NCI-H128 (cell line): ENCODE measurements around the gene FZD8.
"Not testable (repeated sequence)": the region's sequence is repeated elsewhere in the genome, so short reads cannot be mapped to it uniquely, and the experiment has no call there.

Source experiments
- DNase-seq: peaks from one replicate; lab custom pipeline; 2025; ENCODE audit not compliant: unreplicated experiment; lab: John Stamatoyannopoulos, UW

The FZD8 gene

DNA sequence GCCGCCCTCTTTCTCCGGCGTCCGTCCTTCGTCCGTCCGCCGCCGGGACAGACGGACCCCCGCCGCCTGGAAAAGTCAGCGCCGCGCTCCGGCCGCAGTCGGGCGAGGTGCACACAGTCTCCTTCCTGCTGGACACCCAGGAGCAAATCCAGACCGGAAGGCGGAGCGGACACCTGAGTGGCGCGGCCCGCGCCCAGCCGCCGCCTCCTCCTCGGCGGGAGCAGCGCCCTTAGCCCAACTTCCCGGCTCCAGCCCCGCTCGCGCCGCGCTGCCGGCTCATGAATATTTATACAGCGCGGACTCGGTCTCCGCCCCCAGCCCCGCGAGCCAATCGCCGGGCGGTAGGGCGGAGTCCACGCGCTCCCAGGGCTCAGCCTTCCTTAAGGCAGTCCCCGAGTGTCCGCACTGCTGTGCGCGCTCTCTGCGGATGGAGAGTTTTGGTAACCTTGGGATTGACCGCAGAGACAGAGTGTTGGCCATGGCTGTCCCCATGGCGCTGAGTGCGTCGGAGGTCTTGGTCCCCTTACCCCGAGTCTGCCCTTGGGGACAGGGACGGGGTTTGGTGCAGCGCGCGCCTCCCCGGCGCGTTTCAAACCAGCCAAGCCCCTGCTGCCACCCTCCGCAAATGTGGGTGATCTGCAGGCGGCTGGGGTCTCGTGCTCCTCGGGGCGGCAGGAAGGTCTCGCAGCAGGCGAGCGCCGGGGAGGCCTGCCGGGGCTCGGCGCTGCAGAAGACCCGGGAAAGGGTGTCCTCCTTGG lies at the start of gene FZD8:
FZD8 (minus strand) TSS at position 262 of the 758 bp plus-strand sequence. CDS start 867 bp downstream, outside the sequence.
- peak; percentile 64 for DNase-seq

GRCh38 chr10:35691522-35692236 lies 49.6 kb upstream of the FZD8 start:
- no peak for DNase-seq

DNA sequence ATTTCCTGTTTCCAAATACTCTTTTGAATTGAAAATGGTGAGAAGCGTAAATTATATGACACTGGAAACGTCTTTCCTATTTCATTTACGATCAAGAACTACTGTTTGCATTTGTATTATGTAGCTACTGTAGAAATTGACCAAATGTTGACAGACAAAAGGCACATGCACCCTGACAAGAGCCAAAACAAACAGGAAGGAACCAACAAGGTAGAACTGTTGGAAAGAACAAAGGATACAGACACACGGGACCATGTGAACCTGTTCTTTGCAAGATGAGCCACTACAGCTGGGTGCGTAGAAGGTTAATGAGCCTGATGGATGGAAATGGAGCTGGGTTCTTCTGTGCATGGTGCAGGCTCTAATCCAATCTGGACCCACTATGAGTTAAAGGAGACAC lies 48.4 kb upstream of the FZD8 start:
- no peak for DNase-seq

DNA sequence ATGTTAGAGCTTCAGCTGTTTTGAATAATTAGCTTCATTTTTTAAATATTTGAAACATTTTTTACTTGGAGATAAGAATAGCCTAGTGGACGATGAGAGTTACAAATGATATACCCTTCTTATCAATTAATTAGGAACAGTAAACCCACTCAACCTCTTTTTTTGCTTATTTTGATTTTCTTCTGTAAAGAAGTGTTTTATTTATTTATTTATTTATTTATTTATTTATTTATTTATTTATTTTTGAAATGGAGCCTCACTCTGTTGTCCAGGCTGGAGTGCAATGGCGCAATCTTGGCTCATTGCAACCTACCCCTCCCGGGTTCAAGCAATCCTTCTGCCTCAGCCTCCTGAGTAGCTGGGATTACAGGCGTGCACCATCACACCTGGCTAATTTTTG lies 43.8 kb upstream of the FZD8 start:
- not testable (repeated sequence) for DNase-seq

- DNase-seq, result no peak
Observed at GRCh38 chr10:35685402-35685801, 43.3 kb upstream of the FZD8 start.

DNA sequence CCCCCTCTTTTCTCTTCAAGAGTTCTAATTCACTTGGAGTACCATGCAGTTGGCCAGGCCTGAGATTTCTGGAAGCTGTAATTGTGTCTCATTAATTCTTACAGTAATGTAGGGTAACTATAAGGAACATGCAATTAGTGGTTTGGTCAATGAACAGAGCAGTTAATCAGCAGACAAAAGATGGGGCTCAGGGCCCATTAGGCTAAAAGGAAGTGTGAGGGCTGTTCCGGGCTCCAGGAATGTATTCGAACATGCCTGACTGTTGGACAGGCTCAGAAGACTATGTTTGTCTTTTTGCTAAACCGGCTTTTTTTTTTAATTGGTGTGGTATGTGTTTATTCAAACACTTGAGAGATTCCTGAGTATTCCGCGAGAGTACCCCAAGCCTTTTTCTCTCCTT lies 42.5 kb upstream of the FZD8 start:
- no peak for DNase-seq

GRCh38 chr10:35675846-35676245 lies 33.8 kb upstream of the FZD8 start:
- DNase-seq, result no peak

- no peak for DNase-seq
Observed at GRCh38 chr10:35674843-35675242, 32.7 kb upstream of the FZD8 start.

GRCh38 chr10:35668865-35669650 lies 27.0 kb upstream of the FZD8 start:
- no peak for DNase-seq

DNA sequence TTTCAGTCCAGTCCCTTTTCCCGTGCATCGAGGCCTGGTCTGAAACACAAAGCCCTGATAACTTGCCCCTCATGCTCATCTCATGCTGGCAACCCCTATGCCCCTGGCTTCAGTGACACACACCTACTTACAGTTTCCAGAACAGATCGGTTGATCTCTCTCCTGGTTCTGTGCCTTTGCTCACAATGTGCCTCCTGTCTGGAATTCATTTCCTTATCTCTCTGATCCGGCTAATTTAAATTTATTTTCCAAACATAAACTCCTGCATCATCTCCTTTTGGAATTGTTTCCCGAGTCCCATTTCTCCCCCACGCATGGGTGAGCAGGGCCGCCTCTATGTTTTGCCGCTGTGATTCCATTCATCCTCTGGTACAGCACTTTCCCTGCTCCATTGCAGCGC lies 25.9 kb upstream of the FZD8 start:
- no peak for DNase-seq

GRCh38 chr10:35667270-35667889 lies 25.3 kb upstream of the FZD8 start:
- DNase-seq, result no peak

DNA sequence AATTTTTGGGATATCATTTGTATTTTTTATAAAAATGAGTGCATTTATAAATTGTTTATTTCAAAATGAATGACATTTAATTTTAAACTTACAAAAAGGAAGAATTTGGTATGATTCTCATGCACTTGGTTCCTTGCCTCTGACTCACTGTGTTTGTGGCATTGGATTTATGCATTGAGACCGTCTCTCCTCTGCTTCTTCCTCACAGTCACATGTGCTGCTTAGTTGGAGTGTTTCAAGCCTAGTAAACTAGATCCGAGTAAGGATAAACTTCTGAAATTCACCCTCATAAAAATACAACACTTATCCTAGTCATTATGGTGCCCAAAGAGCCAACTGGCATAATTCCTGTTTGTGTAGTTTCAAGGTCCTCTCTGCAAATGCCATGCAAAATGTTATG lies 19.1 kb upstream of the FZD8 start:
- no peak for DNase-seq

GRCh38 chr10:35659456-35659855 lies 17.4 kb upstream of the FZD8 start:
- no peak for DNase-seq

DNA sequence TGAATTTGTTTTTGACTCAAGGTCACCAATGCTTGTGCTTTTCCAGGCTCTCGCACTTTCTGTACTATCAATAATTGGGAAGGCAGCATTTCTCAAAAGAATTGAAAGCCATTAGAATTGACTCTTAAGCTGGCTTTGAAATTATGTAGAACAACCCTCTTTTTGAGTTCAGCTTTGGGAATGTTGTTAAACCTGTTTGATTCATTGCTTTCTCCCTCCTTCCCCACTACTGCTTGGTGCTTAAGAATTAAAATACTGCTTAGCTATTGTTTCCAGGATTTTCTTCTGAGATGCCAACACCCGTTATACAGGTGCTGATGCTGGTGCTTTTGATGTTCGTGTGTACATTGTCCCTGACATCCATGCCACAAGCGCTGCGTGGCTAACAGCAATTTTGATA lies 15.5 kb upstream of the FZD8 start:
- no peak for DNase-seq

- DNase-seq, result no peak
Observed at GRCh38 chr10:35652824-35653223, 10.7 kb upstream of the FZD8 start.

DNA sequence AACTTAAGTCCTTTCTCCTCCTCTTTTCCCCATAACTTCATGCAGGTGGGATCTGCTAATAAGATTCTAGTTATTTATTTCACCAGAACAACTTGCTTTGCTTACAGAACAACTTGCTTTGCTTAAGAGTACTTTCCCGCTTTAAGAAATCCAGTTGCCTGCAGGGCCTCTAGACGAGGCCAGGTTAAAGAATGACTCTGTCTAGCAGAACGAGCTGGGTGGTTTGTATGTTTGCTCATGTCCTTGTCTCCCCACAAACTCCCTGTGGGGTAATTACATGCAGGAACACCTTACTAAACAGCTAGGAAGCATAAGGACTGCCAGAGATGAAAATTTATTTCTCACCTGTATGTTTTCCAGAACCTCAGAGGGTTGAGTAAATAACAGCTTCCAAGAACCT lies 8.8 kb upstream of the FZD8 start:
- DNase-seq, result no peak

- DNase-seq, result no peak
Observed at GRCh38 chr10:35644050-35644950, 2.2 kb upstream of the FZD8 start.

GRCh38 chr10:35643151-35644049 lies 1.3 kb upstream of the FZD8 start:
- DNase-seq, result peak; percentile 22

- no peak for DNase-seq
Observed at GRCh38 chr10:35642793-35643114, 658 bp upstream of the FZD8 start.

DNA sequence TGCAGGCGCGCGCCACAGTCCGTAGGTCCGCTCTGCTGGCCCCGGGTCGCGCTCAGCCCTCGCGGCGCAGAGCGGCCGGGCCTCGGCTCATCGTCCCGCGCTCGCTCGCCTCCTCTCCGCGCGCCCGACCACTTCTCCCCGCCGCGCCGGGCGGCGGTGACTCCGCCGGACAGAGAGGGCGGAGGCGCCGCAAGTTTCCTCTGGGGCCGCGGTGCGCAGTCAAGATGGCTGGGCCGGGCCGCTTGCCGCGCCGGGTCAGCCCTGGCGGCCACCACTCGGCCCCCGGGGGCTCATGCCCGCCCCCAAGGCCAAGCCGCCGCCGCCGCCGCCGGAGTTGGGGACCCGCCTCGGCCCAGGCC lies 441 bp downstream of the FZD8 start:
- DNase-seq, result no peak
